GM12878 (cell line): ENCODE results near the gene DIPK1A. TPM values are rescaled to one million over a fixed set of nuclear protein-coding genes. Genes with fewer than 3 reads are reported as not detected.

Experiments
- ATAC-seq: fragments of 200-7000 bp; cut with Tn5 transposase; 3 replicates; pipeline ENCODE4 v1.9.1; 2020; ENCODE audit warnings: mild to moderate bottlenecking, moderate library complexity
- BruUV-seq: library from RNA; stranded (reverse); fragments of 400-500 nt; replicated peaks from 2 replicates; lab custom pipeline; 2021; lab: Mats Ljungman, UMichigan
- CTCF ChIA-PET: fragments of 300-600 bp; sonication (Branson Sonifier 250); formaldehyde crosslinking; extraction: SDS; loops from one replicate; lab custom pipeline; 2021; ENCODE audit warnings: inconsistent platforms; lab: Yijun Ruan, JAX
- POLR2A ChIA-PET: fragments of 350-600 bp; formaldehyde crosslinking; extraction: SDS; loops from one replicate; lab custom pipeline; 2021; ENCODE audit warnings: inconsistent platforms; lab: Charles Lee
- RAD21 ChIA-PET: fragments of 300-600 bp; sonication (Branson Sonifier 250); formaldehyde crosslinking; loops from one replicate; lab custom pipeline; 2023; ENCODE audit warnings: antibody characterized with exemption; ENCODE audit not compliant: unreplicated experiment; lab: Charles Lee
- SMC1A ChIA-PET: fragments of 300-600 bp; sonication (Branson Sonifier 250); formaldehyde crosslinking; loops from one replicate; lab custom pipeline; 2023; ENCODE audit not compliant: unreplicated experiment, uncharacterized antibody; lab: Charles Lee
- DNase-seq: peaks from one replicate; pipeline ENCODE4 v3.0.0-alpha.2; 2011; ENCODE audit warnings: low read depth, low spot score
- FAIRE-seq: peaks from 3 replicates; lab custom pipeline; 2011; peaks lifted over from hg19 to GRCh38; lab: Jason Lieb, UNC
- H2AFZ ChIP-seq: 2 replicates; pipeline ENCODE4 v1.6.0; 2011; ENCODE audit warnings: low read depth, low read length, control low read depth; ENCODE audit not compliant: control insufficient read depth
- H3K27ac ChIP-seq: 2 replicates; pipeline ENCODE4 v1.5.1; 2011; ENCODE audit warnings: control low read depth; ENCODE audit not compliant: control insufficient read depth, insufficient read depth
- H3K27me3 ChIP-seq, 2 experiments: replicated peaks in 1 of 2; 2 replicates each; pipeline versions ENCODE4 v1.6.0 to v1.6.1; 2011; ENCODE audit warnings: low read length in 1 of 2; ENCODE audit not compliant: control insufficient read depth in 2 of 2, insufficient read depth in 2 of 2
- H3K36me3 ChIP-seq, 2 experiments: 2 replicates each; pipeline ENCODE4 v1.5.1; 2011; ENCODE audit warnings: low read length in 1 of 2; ENCODE audit not compliant: control insufficient read depth in 2 of 2, insufficient read depth in 2 of 2
- H3K4me1 ChIP-seq: 2 replicates; pipeline ENCODE4 v1.6.1; 2011; ENCODE audit warnings: mild to moderate bottlenecking, low read length, moderate library complexity, mixed read lengths; ENCODE audit not compliant: control insufficient read depth, insufficient read depth
- H3K4me2 ChIP-seq: 2 replicates; pipeline ENCODE4 v1.6.0; 2011; ENCODE audit warnings: control low read depth; ENCODE audit not compliant: control insufficient read depth, insufficient read depth
- H3K4me3 ChIP-seq: fragments of 200-600 bp; sonication (generic); 2 replicates; pipeline ENCODE4 v1.5.1; 2016
- H3K79me2 ChIP-seq: 2 replicates; pipeline ENCODE4 v1.6.0; 2011; ENCODE audit warnings: low read length; ENCODE audit not compliant: control insufficient read depth, insufficient read depth
- H3K9ac ChIP-seq: 2 replicates; pipeline ENCODE4 v1.8.0; 2011; ENCODE audit warnings: low read length, control low read depth, mixed read lengths; ENCODE audit not compliant: control insufficient read depth, insufficient read depth
- H3K9me3 ChIP-seq: replicated peaks from 3 replicates; pipeline ENCODE4 v1.5.1; 2011; ENCODE audit warnings: mild to moderate bottlenecking, low read length; ENCODE audit not compliant: control insufficient read depth, insufficient read depth
- H4K20me1 ChIP-seq: 2 replicates; pipeline ENCODE4 v1.6.0; 2011; ENCODE audit not compliant: control insufficient read depth, insufficient read depth
- BMI1 ChIP-seq: fragments of 450-650 bp; IDR thresholded peaks from 2 replicates; pipeline ENCODE4 v1.6.1; 2016; ENCODE audit warnings: mild to moderate bottlenecking, moderate library complexity, borderline replicate concordance
- BRCA1 ChIP-seq: IDR thresholded peaks from 2 replicates; pipeline ENCODE4 v1.6.1; 2011; ENCODE audit warnings: low read depth, low read length, improper control_type of control experiment
- MEF2A ChIP-seq: IDR thresholded peaks from 2 replicates; pipeline ENCODE4 v1.6.1; 2011; ENCODE audit warnings: low read depth, mild to moderate bottlenecking, low read length, moderate library complexity; ENCODE audit not compliant: insufficient read depth
- NFYB ChIP-seq: IDR thresholded peaks from 2 replicates; pipeline ENCODE4 v1.6.1; 2011; ENCODE audit warnings: low read depth, mild to moderate bottlenecking, low read length, improper control_type of control experiment, moderate library complexity; ENCODE audit not compliant: insufficient read depth
- PAX5 ChIP-seq: IDR thresholded peaks from 2 replicates; pipeline ENCODE4 v1.6.1; 2011; ENCODE audit warnings: low read depth, low read length, borderline replicate concordance
- SREBF1 ChIP-seq: IDR thresholded peaks from 2 replicates; pipeline ENCODE4 v1.6.1; 2012; ENCODE audit warnings: mild to moderate bottlenecking, low read length
- YBX1 ChIP-seq: fragments of 450-650 bp; IDR thresholded peaks from 2 replicates; pipeline ENCODE4 v1.6.1; 2016; ENCODE audit warnings: antibody characterized with exemption
- WGBS: methylation state at CpG from one replicate; pipeline ENCODE4 v1.1.6; 2016; ENCODE audit warnings: low lambda C conversion rate; ENCODE audit not compliant: insufficient replicate concordance, insufficient coverage; ENCODE audit errors: missing lambda C conversion rate; 5-methylcytosine and 5-hydroxymethylcytosine counted together
- in situ Hi-C: fragments of 300-500 bp; cut with MboI; formaldehyde crosslinking; loops from 9 replicates; pipeline ENCODE4 v1.14.3; 2018; ENCODE audit warnings: mixed read lengths
- intact Hi-C: fragments of 100-400 bp; cut with micrococcal nuclease; formaldehyde crosslinking; loops from one replicate; pipeline ENCODE4 v1.14.2; 2022; ENCODE audit not compliant: unreplicated experiment
- polyA plus RNA-seq, 11 experiments: library from polyadenylated mRNA; depleted of rRNA in 4 of 11; unstranded in 6 of 11; stranded (reverse) in 5 of 11; fragments of >200 nt; fragmentation: Nextera tagmentation in 4 of 11; fragmentation: Illumina TruSeq in 1 of 11; extraction: Ambion mirVana in 4 of 11; extraction: Trizol in 1 of 11; gene quantifications; 1 replicate in 1 of 11; 2 replicates in 10 of 11; pipeline versions ENCODE4 v1.2.1 to v1.2.3, GENCODE V29; 2011 to 2016; ENCODE audit warnings: inconsistent platforms in 2 of 11, missing spikeins in 2 of 11, low read depth in 1 of 11
- total RNA-seq, 4 experiments: library from RNA; depleted of rRNA in 3 of 4; stranded (reverse); fragments of >200 nt in 3 of 4; fragmentation: Illumina TruSeq in 1 of 4; extraction: Trizol in 1 of 4; gene quantifications; 2 replicates each; pipeline versions ENCODE4 v1.2.1 to v1.2.3, GENCODE V29; 2013 to 2021
- TF ChIP-seq, protein P1 (sequence below): IDR thresholded peaks from 2 replicates; pipeline ENCODE4 v1.6.1; 2012; ENCODE audit warnings: low read depth, low read length, improper control_type of control experiment
- TF ChIP-seq, protein P2 (sequence below): fragments of 150-350 bp; IDR thresholded peaks from 2 replicates; pipeline ENCODE4 v1.6.1; 2014; ENCODE audit warnings: mild to moderate bottlenecking, low read depth, low read length

The DIPK1A gene
- total and polyA plus RNA-seq, 10 of the 15 experiments (the other 5 are each of a cell fraction or from before 2014, with no cell fraction given) = 4.9 to 15.0 (median 9.7) TPM

DNA sequence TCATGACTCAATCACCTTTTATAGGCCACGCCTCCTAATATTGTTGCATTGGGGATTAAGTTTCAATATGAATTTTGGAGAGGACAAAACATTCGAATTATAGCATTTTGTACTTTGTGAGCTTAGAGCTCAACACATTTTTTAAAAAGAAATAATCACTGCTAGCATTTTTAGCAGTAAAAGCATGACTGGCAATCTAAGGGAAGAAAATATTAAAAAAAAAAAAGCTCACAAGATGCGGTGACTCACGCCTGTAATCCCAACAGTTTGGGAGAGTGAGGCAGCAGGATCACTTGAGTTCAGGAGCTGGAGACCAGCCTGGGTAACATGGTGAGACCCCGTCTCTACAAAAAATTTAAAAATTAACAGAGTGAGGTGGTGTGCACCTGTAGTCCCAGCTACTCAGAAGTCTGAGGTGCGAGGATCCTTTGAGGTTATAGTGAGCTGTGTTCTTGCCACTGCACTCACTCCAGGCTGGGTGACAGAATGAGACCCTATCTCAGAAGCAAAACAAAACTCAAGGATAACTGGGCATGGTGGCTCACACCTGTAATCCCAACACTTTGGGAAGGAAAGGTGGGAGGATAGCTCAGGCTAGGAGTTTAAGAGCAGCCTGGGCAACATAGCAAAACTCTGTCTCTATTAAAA is 28.8 kb upstream of the DIPK1A start:
- DNase-seq = no peak
- POLR2A ChIA-PET = interaction anchor here (0.6 to 1.6 kb wide), 8 partner anchors 9 to 237 kb away, joined by 3 to 13 read pairs (median 5); no protein-coding TSS in a partner anchor
- H3K79me2 ChIP-seq = no peaks in the 10 kb centered on the region
- intact Hi-C loops (no loop called here), in situ Hi-C loops (loop anchor here (5.0 kb wide), 1 partner anchor 133 kb away; no protein-coding TSS in a partner anchor)
- SMC1A ChIA-PET = interaction anchor here (0.7 to 2.2 kb wide), 16 partner anchors 8 to 243 kb away, joined by 3 to 24 read pairs (median 4); no protein-coding TSS in a partner anchor
- TF ChIP-seq BMI1 (no peak), MEF2A (no peak), YBX1 (no peak), BRCA1 (no peak), SREBF1 (no peak), PAX5 (no peak), NFYB (no peak)
- TF ChIP-seq, protein P1, sequence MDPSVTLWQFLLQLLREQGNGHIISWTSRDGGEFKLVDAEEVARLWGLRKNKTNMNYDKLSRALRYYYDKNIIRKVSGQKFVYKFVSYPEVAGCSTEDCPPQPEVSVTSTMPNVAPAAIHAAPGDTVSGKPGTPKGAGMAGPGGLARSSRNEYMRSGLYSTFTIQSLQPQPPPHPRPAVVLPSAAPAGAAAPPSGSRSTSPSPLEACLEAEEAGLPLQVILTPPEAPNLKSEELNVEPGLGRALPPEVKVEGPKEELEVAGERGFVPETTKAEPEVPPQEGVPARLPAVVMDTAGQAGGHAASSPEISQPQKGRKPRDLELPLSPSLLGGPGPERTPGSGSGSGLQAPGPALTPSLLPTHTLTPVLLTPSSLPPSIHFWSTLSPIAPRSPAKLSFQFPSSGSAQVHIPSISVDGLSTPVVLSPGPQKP = no peak
- TF ChIP-seq, protein P2, sequence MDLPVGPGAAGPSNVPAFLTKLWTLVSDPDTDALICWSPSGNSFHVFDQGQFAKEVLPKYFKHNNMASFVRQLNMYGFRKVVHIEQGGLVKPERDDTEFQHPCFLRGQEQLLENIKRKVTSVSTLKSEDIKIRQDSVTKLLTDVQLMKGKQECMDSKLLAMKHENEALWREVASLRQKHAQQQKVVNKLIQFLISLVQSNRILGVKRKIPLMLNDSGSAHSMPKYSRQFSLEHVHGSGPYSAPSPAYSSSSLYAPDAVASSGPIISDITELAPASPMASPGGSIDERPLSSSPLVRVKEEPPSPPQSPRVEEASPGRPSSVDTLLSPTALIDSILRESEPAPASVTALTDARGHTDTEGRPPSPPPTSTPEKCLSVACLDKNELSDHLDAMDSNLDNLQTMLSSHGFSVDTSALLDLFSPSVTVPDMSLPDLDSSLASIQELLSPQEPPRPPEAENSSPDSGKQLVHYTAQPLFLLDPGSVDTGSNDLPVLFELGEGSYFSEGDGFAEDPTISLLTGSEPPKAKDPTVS = no peak
- H4K20me1 ChIP-seq = no peaks in the 10 kb centered on the region
- no peak overlapping the region for H3K4me3 ChIP-seq
- BruUV-seq = no TSS peak
- no peak overlapping the region for H3K27ac ChIP-seq
- no peaks in the 10 kb centered on the region for H3K4me1 ChIP-seq
- no peaks in the 10 kb centered on the region for H3K36me3 ChIP-seq
- H2AFZ ChIP-seq = no peak overlapping the region
- no peak overlapping the region for H3K9ac ChIP-seq
- H3K4me2 ChIP-seq = no peak overlapping the region
- no peaks in the 10 kb centered on the region for H3K27me3 ChIP-seq
- CTCF ChIA-PET = interaction anchor here (0.8 to 2.7 kb wide), 12 partner anchors 9 to 131 kb away, joined by 3 to 41 read pairs (median 4); partner anchors contain the start of gene DIPK1A
- FAIRE-seq = no peak
- H3K9me3 ChIP-seq = no peaks in the 10 kb centered on the region
- RAD21 ChIA-PET = interaction anchor here (0.7 to 1.6 kb wide), 8 partner anchors 9 to 131 kb away, joined by 3 to 15 read pairs (median 6); no protein-coding TSS in a partner anchor
- no peak for ATAC-seq
- WGBS = 88% methylated on average over 6 of the region's 6 CpGs
